GM21576 (cell line): ENCODE data around the gene HMCN1.

Source experiments
- ATAC-seq: cut with Tn5 transposase; IDR thresholded peaks from one replicate; pipeline ENCODE4 v1.9.1; 2021; ENCODE audit warnings: mild to moderate bottlenecking, moderate library complexity; ENCODE audit not compliant: unreplicated experiment

The HMCN1 gene

DNA sequence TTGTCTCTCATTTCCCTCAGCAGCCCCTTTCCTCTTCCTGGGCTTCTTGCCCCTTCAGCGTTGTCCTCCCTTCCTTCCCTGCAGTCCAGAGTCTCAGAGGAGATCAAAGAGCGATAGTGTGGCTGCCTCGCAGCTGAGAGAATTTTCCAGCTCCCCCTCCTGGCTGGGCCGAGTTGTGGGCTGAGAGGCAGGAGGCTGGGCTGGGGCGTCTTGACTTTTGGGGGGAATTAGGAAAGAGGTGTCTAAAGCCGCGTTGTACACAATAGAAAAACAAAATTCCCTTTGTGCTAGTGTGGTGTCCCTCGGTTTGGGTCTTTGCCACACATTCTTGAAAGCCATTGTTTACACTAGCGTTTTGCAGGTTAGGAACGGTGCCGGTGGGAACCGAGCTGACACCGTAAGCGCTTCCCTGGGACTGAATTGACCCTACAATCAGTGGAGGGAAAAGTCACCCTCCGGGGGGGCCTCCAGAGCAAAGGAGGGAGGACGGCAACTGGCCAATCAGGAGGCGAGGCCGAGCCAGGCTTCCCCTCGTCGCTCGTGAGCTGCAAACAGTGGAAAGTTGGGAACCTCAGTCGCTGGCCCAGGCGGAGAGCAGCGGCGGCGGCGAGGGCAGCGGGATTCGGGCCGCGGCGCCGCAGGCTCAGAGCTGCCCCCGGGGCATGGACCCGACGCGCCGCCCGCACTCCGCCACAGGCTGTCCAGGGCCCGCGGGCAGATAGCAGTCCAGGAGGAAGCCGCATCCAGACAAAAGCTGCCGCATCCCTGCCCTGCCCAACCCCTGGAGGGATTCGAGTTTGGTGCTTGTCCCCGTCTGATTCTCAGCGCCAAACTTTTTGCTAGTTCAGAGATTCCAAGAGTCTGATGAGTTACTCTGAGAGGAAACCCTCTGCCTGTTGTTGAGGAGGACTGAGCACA, at the start of gene HMCN1:
Gene HMCN1, plus strand, starts transcription at position 574 of the 918 bp plus-strand sequence. CDS start 389 bp downstream, outside the sequence.
- no peak for ATAC-seq

GRCh38 chr1:185686821-185687778, 47.1 kb upstream of the HMCN1 start:
- ATAC-seq: no peak

GRCh38 chr1:185690527-185690926, 43.7 kb upstream of the HMCN1 start:
- no peak for ATAC-seq

GRCh38 chr1:185693654-185694053, 40.5 kb upstream of the HMCN1 start:
- no peak for ATAC-seq

DNA sequence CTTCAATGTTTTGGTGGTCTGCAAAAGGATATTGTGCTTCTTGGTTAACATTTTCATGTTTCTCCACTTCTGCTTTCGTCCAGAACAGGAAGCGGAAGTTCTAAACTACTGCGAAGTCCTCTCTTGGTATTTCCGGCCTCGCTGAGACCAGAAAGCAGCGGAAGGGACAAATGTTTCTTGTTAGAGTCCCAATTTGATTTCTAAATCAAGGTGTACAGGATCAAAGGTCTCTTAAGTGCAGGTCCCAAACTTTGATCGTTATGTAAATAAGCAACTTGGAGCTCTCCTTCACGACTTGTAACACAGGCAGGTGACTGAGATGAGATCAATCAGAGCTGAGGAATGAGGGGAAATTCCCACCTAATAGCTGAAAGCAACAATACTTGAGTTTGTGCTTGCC, 40.1 kb upstream of the HMCN1 start:
- peak; percentile 96 for ATAC-seq

GRCh38 chr1:185695299-185695698, 38.9 kb upstream of the HMCN1 start:
- no peak for ATAC-seq

DNA sequence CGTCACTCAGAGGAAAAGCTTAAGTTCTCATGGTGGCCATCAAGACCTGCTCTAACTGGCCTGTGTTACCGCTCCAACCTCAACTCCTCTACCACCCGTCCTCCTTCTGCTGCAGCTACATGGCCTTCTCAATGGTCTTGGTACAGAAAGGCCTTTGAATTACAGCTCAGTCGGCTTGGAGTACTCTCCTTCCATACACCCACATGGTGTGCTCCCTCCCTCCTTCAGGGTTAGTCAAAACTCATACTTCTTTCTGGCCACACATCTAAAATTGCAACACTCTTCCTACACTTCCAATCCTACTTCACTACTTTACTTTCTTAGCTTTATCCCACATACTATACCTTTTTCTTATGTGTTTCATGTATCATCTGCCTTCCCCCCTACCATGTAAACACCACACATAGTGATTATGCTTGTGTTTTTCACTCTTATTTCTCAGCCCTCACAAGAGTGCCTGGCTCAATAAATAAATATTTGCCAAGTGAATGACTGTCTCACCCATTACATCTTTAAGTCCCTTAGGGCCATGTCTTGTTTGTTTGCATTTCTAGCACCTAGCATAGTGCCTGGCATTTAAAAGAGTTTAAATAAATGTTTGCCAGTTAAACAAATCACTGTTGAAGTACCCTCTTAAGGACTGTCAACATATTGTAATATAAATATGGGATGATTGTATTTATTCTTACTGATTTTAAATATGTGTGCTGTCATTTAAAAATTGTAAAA, 37.6 kb upstream of the HMCN1 start:
- no peak for ATAC-seq

DNA sequence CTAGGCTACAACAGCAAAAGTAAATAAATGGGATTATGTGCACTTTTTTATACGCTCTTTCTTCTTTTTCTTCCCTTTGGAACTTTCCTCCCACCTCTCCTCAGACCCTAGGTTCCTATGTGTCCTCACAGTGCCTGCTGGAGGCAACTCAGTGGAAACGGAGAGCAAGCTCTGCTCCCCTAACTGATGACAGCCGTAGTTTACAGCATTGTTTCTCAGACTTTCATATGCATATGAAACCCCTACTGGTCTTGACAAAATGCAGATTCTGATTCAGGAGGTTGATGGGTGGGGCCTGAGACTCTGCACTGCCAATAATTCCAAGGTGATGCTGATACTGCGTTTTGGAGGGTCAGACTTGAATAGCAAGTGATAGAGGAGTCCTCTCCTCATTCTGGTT, 34.3 kb upstream of the HMCN1 start:
- ATAC-seq: no peak

DNA sequence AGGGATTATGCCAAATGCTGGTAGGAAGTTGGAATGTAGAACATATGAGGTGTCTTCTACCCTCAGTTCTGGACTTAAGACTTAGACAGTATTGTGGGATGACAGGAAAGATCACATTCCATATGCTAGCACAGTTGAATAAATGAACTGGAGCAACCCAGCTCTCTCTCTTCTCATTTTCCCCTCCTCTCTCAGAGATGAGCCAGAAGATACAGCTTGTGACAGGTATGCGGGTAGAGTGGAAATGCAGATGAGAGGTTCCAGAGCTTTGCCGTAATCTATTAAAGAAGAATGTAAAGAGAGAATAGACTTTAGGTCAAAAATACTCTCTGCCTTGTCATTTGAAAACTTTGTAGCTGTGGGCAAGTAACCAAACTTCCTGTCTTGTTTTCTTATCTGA, 32.5 kb upstream of the HMCN1 start:
- no peak for ATAC-seq

DNA sequence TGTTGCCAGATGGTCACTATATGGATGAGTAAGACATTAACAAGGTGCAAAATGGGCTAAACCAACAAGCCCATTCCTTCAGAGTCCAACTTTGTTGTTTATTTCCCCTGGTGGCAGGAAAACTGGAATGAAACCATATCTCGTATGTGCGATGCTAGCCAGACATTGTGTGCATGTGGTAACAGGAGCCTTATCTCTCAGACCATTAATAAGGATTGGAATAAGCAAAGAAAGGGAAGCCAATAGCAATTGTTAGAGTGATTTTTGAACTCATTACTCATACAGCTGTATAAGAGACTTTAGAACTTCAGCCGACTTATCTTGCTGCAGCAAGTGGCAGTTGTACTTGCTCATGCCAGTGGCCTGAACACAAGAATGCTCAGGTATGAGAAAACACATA, 30.0 kb upstream of the HMCN1 start:
- ATAC-seq: no peak

GRCh38 chr1:185716095-185716494, 18.1 kb upstream of the HMCN1 start:
- no peak for ATAC-seq

DNA sequence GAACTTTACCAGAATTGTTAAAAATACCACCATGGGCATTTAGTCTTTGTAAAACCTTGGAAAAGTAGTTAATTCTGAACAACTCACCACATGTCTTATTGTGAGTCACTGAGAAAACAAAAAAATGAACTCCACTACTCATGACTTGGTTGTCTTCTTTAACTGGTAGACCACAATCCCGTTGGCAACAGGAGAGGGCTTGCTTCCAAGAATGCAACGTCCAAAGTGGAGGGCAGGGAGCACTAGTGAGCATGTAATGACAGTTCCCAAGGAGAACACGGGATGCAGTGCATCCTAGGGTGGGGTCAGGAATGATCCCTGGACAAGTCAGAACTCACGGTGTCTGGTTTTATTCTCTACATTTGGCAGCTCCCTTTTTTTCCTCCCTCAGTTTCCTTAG, 15.2 kb upstream of the HMCN1 start:
- no peak for ATAC-seq

DNA sequence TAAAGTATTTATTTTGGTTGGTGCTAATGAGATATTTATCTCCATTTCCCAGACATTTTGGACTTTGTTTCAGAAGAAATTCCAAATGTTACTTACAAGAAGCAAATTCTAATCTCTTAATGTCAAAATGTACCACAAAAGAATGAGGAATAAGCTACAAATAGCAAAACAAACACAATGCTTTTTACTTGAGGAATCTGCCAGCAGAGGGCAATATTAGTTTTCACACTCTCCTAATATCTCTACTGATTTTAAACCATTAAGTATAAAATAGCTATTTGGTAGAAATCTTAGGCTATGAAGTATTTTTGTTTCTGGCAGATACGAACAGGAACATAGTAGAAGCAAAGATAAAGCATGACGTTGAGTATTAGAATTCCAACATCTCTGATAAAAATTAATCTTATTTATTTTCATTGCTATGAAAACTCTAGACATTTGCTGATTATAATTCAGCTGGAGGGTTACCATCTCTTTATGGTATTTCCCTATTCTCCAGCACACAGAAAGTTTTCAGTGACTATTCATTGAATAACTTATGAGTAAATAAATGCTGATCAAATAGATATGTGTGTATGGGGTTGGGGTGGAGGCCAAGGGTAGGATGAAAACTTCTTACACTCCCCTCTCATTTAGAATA, 13.4 kb upstream of the HMCN1 start:
- no peak for ATAC-seq

DNA sequence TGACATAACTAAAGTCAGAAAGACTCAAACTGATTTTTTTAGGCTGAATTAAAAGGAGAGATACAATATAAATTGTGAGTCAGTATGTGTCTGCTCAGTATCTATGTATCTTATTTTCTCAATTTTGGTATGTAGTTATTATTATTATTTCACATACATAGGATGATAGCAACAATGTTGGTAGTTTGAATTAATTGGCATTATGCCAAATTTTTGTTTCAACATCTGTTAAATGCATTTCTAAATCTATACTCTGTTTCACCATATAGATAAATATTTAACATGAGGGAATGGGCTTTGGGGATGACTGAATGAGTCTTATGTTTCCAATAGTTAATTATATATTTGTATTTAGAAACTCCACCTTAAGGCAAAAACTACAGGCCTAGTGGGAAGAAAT, 12.6 kb upstream of the HMCN1 start:
- ATAC-seq: no peak

DNA sequence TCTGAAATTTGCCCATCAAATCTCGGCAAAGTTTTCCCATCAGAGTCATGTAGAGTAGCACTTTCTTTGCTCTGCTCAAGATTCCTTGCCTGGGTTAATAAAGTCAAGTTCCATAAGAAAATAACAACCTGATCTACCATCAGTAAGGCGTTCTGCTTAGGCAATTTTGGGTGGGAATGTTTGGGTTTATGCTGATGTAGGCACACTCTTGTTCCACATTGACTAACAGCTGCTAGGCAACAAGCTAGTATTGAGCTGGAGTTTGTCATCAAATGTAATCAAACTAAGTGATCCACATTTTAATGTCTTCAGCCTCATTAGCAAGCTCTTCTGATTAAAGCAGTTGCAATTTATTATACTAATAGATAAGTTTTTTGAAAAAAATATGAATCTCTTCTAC, 12.1 kb upstream of the HMCN1 start:
- ATAC-seq: no peak

- ATAC-seq: no peak
These were observed 6.5 kb upstream of the HMCN1 start for GRCh38 chr1:185727726-185728125.

DNA sequence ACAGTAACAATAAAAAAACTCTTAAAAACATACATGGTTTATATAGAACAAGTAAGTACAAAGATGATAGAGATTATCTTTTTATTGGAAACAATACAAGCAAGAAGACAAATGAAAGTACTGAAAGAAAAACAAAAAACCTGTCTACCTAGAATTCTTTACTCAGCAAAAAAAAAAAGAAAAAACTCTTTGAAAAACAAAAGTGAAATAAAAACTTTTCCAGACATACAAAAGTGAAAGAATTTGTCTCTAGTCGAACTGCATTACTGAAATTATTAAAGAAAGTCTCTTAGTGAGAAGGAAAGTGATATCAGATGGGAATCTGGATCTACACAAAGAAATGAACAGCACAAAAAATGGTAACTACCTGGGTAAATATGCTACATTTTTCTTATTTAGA, 2.7 kb upstream of the HMCN1 start:
- ATAC-seq: no peak

- no peak for ATAC-seq
These were observed 1.2 kb upstream of the HMCN1 start for GRCh38 chr1:185732951-185733350.

GRCh38 chr1:185734929-185735700, 924 bp downstream of the HMCN1 start:
- no peak for ATAC-seq

DNA sequence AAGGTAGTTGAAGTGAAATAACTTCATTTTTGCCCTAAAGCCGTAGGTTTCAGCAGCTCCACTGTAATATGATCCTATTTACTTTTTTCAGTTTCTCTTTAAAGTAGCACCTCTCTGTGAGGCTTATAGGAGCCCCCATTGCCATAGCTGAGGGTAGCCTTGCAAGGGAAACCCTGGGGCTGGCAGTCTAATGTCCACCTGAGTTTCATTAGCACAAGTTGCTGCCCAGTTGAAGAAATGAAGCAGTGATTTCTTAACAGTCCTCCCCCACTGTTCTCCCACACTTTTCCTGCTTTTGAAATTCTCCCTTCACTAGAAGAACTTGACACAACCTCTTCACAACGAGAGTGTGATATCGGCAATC, 1.5 kb downstream of the HMCN1 start:
- ATAC-seq: no peak
